Type B pancreatic cell (in vitro differentiated cells): Measurements from ENCODE around the gene CATSPER1. TPM values are rescaled to one million over a fixed set of nuclear protein-coding genes. Genes with fewer than 3 reads are reported as not detected.

Source experiments
- DNase-seq: peaks from one replicate; pipeline ENCODE4 v3.0.0; 2021; ENCODE audit warnings: mixed read lengths; ENCODE audit not compliant: unreplicated experiment; ENCODE audit errors: extremely low spot score
- H3K27ac Mint-ChIP-seq: 2 replicates; pipeline ENCODE4 v1.8.0; 2021; ENCODE audit warnings: mild to moderate bottlenecking, mixed read lengths
- H3K27me3 Mint-ChIP-seq: 2 replicates; pipeline ENCODE4 v1.8.0; 2021; ENCODE audit warnings: mixed read lengths
- H3K36me3 Mint-ChIP-seq: 2 replicates; pipeline ENCODE4 v1.8.0; 2021; ENCODE audit warnings: mixed read lengths
- H3K4me1 Mint-ChIP-seq: one replicate; pipeline ENCODE4 v1.8.0; 2021; ENCODE audit warnings: mixed read lengths; ENCODE audit not compliant: unreplicated experiment
- H3K4me3 Mint-ChIP-seq: 2 replicates; pipeline ENCODE4 v1.8.0; 2021; ENCODE audit warnings: mild to moderate bottlenecking, mixed read lengths
- H3K9me3 Mint-ChIP-seq: 2 replicates; pipeline ENCODE4 v1.8.0; 2021; ENCODE audit warnings: mixed read lengths
- total RNA-seq: library from RNA; stranded (reverse); gene quantifications from 2 replicates; pipeline ENCODE4 v1.2.1, GENCODE V29; 2021; ENCODE audit warnings: low replicate concordance
- TF ChIP-seq, protein P1 (sequence below): fragments of 200-600 bp; sonication (generic); conservative IDR thresholded peaks from 2 replicates; pipeline ENCODE4 v1.5.0; 2021; ENCODE audit warnings: antibody characterized with exemption, mild to moderate bottlenecking

The CATSPER1 gene
- total RNA-seq, 1 donor from 2014 or later = not detected

DNA sequence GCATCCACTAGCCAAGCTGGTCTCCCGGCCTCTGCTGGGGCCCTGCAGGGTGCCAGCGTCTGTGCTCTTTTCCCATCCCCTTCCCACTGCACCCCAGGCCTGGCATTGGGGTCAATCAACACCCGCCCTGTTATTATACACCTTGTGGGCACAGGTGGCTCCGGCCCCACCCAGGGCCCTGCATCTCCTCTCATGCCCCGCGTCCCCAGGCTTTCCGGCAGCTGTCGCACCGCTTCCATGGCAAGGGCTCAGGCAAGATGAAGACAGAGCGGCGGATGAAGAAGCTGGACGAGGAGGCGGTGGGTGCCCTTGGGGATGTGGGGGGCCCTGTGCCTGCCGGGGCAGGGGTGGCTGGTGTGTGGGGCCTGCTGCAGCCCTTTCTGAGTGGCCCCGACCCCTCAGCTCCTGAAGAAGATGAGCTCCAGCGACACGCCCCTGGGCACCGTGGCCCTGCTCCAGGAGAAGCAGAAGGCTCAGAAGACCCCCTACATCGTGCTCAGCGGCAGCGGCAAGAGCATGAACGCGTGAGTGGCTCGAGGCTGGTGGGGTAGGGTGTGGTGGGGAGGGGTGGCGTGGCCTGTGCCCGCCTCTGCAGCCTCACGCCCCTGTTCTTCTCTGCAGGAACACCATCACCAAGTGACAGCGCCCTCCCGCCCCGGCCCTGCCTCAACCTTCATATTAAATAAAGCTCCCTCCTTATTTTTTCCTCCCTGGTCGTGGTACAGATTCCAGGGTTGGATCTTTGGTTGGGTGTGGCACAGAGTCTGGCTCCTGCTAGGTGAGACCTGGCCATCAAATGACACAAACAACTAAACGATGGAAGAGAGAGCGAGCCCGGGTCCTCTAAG lies 47.7 kb downstream of the CATSPER1 start:
- Mint-ChIP-seq H3K4me3 (no peak overlapping the region), H3K27me3 (no peaks in the 10 kb centered on the region), H3K27ac (no peak overlapping the region), H3K36me3 (peaks cover 8% of the 10 kb centered on the region), H3K4me1 (no peaks in the 10 kb centered on the region), H3K9me3 (no peaks in the 10 kb centered on the region)
- TF ChIP-seq, protein P1, sequence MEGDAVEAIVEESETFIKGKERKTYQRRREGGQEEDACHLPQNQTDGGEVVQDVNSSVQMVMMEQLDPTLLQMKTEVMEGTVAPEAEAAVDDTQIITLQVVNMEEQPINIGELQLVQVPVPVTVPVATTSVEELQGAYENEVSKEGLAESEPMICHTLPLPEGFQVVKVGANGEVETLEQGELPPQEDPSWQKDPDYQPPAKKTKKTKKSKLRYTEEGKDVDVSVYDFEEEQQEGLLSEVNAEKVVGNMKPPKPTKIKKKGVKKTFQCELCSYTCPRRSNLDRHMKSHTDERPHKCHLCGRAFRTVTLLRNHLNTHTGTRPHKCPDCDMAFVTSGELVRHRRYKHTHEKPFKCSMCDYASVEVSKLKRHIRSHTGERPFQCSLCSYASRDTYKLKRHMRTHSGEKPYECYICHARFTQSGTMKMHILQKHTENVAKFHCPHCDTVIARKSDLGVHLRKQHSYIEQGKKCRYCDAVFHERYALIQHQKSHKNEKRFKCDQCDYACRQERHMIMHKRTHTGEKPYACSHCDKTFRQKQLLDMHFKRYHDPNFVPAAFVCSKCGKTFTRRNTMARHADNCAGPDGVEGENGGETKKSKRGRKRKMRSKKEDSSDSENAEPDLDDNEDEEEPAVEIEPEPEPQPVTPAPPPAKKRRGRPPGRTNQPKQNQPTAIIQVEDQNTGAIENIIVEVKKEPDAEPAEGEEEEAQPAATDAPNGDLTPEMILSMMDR = no peak
- no peak for DNase-seq

DNA sequence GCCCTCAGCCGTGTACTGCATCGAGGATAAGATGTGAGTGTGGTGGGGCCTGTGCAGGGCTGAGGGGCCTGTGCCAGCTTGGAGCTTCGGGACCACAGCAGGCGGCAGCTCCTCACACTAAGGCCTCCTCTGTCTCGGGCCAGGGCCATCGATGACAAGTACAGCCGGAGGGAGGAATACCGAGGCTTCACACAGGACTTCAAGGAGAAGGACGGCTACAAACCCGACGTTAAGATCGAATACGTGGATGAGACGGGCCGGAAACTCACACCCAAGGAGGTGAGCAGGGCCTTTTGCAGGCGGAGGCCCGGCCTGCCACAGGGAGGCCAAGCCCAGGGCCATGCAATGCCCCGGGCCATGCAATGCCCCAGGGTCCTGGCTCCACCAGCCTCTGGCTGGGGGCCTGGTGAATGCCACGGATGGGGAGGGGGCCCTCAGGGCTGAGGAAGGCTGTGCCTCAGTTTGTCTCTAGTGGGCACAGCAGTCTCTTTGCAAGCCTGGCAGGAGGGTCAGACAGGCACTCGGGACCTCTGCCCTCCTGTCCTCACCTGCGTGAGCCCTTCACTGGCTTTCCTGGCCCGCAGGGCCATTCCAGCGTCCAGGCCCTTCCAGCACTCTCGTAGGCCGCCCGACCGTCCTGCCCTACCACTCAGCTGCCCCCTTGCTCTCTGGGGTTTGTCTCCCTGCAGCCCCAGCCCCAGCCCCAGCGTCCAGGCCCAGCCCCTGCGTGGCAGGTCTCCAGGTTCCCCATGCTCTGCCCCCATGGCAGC lies 48.5 kb downstream of the CATSPER1 start:
- Mint-ChIP-seq H3K4me3 (no peak overlapping the region), H3K27me3 (no peaks in the 10 kb centered on the region), H3K36me3 (peaks cover 13% of the 10 kb centered on the region), H3K4me1 (no peaks in the 10 kb centered on the region), H3K27ac (no peak overlapping the region), H3K9me3 (no peaks in the 10 kb centered on the region)
- DNase-seq = no peak
- TF ChIP-seq, protein P1 = no peak

DNA sequence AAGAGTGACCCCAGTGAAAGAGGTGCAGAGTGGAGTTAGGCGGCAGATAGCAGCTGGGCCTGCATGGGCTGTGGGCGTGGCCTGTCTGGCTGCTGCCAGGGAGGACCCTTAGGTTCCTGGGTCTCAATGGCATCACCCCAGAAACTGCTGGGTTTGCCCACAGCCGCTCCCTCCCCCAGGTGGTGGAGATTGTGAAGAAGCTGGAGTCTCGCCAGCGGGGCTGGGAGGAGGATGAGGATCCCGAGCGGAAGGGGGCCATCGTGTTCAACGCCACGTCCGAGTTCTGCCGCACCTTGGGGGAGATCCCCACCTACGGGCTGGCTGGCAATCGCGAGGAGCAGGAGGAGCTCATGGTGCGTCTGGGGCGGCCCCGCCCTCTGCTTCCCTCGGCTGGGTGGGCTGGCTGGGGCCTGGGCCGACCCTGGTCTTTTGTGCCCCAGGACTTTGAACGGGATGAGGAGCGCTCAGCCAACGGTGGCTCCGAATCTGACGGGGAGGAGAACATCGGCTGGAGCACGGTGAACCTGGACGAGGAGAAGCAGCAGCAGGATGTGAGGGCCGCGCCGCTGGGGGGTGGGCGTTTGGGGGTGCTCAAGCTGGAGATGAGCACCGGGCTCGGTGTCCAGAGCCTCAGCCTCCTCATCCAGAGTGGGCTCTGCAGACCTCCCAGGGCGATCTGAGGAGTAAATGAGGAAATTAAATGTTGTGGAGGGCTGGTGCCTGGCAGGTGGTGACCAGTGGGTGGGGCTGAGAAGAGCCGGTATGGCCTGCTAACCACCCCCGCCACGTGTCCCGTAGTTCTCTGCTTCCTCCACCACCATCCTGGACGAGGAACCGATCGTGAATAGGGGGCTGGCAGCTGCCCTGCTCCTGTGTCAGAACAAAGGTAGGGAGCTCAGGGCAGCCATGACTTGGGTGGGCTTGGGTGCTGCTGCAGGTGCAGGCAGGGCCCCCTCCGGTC lies 49.8 kb downstream of the CATSPER1 start:
- no peak for DNase-seq
- TF ChIP-seq, protein P1 = no peak
- H3K4me1 Mint-ChIP-seq = no peaks in the 10 kb centered on the region
- H3K27me3 Mint-ChIP-seq = no peaks in the 10 kb centered on the region
- no peaks in the 10 kb centered on the region for H3K9me3 Mint-ChIP-seq
- H3K4me3 Mint-ChIP-seq = no peak overlapping the region
- H3K27ac Mint-ChIP-seq = no peak overlapping the region
- peaks cover 18% of the 10 kb centered on the region for H3K36me3 Mint-ChIP-seq

DNA sequence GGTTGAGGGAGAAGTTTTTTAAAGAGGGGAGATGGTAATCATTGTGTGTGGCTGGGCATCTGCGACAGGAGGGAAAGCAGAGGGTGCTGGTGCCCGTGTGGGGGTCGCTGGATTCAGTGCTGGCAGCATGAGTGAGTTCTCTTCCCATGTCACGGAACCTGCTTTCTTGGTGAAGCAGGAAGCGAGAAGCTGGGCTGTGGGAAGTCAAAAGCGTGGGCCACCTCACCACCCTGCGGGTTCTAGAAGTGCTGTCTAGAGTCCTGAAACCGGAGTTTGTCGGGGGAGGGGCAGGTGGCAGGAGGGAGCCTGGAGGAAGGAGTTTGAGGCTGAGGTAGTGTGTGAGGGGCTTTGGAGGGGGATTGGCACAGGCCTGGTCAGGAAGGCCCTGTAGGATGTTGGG lies 50.5 kb downstream of the CATSPER1 start:
- Mint-ChIP-seq H3K9me3 (no peaks in the 10 kb centered on the region), H3K27me3 (no peaks in the 10 kb centered on the region), H3K36me3 (peaks cover 18% of the 10 kb centered on the region), H3K27ac (no peak overlapping the region), H3K4me1 (no peaks in the 10 kb centered on the region), H3K4me3 (no peak overlapping the region)
- DNase-seq = no peak
- TF ChIP-seq, protein P1 = no peak

GRCh38 chr11:65973439-65974110 lies 52.7 kb downstream of the CATSPER1 start:
- Mint-ChIP-seq H3K4me1 (no peaks in the 10 kb centered on the region), H3K27ac (no peak overlapping the region), H3K27me3 (no peaks in the 10 kb centered on the region), H3K4me3 (no peak overlapping the region), H3K9me3 (no peaks in the 10 kb centered on the region), H3K36me3 (peaks cover 29% of the 10 kb centered on the region)
- no peak for DNase-seq
- TF ChIP-seq, protein P1 = no peak
